ENCODE measurements around the gene ZNF410. TPM values are rescaled to one million over a fixed set of nuclear protein-coding genes. Genes with fewer than 3 reads are reported as not detected.

The ZNF410 gene
- total and polyA plus RNA-seq, 2 of the 13 experiments (the other 11 are each of a cell fraction or from before 2014, with no cell fraction given) = 19.2 to 44.3 TPM

GRCh38 chr14:73949752-73950734 lies 63.4 kb downstream of the ZNF410 start, which contains the start of the genes COQ6 and FAM161B (continued):
- TF ChIP-seq, protein P1, sequence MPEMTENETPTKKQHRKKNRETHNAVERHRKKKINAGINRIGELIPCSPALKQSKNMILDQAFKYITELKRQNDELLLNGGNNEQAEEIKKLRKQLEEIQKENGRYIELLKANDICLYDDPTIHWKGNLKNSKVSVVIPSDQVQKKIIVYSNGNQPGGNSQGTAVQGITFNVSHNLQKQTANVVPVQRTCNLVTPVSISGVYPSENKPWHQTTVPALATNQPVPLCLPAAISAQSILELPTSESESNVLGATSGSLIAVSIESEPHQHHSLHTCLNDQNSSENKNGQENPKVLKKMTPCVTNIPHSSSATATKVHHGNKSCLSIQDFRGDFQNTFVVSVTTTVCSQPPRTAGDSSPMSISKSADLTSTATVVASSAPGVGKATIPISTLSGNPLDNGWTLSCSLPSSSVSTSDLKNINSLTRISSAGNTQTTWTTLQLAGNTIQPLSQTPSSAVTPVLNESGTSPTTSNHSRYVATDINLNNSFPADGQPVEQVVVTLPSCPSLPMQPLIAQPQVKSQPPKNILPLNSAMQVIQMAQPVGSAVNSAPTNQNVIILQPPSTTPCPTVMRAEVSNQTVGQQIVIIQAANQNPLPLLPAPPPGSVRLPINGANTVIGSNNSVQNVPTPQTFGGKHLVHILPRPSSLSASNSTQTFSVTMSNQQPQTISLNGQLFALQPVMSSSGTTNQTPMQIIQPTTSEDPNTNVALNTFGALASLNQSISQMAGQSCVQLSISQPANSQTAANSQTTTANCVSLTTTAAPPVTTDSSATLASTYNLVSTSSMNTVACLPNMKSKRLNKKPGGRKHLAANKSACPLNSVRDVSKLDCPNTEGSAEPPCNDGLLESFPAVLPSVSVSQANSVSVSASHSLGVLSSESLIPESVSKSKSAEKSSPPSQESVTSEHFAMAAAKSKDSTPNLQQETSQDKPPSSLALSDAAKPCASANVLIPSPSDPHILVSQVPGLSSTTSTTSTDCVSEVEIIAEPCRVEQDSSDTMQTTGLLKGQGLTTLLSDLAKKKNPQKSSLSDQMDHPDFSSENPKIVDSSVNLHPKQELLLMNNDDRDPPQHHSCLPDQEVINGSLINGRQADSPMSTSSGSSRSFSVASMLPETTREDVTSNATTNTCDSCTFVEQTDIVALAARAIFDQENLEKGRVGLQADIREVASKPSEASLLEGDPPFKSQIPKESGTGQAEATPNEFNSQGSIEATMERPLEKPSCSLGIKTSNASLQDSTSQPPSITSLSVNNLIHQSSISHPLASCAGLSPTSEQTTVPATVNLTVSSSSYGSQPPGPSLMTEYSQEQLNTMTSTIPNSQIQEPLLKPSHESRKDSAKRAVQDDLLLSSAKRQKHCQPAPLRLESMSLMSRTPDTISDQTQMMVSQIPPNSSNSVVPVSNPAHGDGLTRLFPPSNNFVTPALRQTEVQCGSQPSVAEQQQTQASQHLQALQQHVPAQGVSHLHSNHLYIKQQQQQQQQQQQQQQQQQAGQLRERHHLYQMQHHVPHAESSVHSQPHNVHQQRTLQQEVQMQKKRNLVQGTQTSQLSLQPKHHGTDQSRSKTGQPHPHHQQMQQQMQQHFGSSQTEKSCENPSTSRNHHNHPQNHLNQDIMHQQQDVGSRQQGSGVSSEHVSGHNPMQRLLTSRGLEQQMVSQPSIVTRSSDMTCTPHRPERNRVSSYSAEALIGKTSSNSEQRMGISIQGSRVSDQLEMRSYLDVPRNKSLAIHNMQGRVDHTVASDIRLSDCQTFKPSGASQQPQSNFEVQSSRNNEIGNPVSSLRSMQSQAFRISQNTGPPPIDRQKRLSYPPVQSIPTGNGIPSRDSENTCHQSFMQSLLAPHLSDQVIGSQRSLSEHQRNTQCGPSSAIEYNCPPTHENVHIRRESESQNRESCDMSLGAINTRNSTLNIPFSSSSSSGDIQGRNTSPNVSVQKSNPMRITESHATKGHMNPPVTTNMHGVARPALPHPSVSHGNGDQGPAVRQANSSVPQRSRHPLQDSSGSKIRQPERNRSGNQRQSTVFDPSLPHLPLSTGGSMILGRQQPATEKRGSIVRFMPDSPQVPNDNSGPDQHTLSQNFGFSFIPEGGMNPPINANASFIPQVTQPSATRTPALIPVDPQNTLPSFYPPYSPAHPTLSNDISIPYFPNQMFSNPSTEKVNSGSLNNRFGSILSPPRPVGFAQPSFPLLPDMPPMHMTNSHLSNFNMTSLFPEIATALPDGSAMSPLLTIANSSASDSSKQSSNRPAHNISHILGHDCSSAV (CRISPR knock-in tag; IDR thresholded peaks at IDR 0.05; ENCODE audit: borderline replicate concordance) = no peak
- peak; percentile 90 for TF ChIP-seq SP2 (CRISPR knock-in tag; IDR thresholded peaks at IDR 0.05)
- no peak for TF ChIP-seq ZNF326 (CRISPR knock-in tag; IDR thresholded peaks at IDR 0.05; ENCODE audit: borderline replicate concordance)
- TF ChIP-seq, protein P2, sequence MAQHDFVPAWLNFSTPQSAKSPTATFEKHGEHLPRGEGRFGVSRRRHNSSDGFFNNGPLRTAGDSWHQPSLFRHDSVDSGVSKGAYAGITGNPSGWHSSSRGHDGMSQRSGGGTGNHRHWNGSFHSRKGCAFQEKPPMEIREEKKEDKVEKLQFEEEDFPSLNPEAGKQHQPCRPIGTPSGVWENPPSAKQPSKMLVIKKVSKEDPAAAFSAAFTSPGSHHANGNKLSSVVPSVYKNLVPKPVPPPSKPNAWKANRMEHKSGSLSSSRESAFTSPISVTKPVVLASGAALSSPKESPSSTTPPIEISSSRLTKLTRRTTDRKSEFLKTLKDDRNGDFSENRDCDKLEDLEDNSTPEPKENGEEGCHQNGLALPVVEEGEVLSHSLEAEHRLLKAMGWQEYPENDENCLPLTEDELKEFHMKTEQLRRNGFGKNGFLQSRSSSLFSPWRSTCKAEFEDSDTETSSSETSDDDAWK (CRISPR knock-in tag; IDR thresholded peaks at IDR 0.05) = no peak
- TF ChIP-seq FIP1L1 (IDR thresholded peaks at IDR 0.05; ENCODE audit: borderline replicate concordance, insufficient read depth, low read depth, low read length) = 0 out of 2 replicates have a peak, but pooled peaks have one; percentile 41
- TF ChIP-seq MXD1 (CRISPR knock-in tag; IDR thresholded peaks at IDR 0.05) = peak; percentile 89
- TF ChIP-seq ERF (CRISPR knock-in tag; IDR thresholded peaks at IDR 0.05) = peak; percentile 72
- TF ChIP-seq GRHL1 (CRISPR knock-in tag; conservative IDR thresholded peaks at IDR 0.05) = no peak
- no peak for TF ChIP-seq HOXA5 (CRISPR knock-in tag; IDR thresholded peaks at IDR 0.05)
- 0 out of 3 replicates have a peak, but pooled peaks have one; percentile 67 for TF ChIP-seq MXI1 (IDR thresholded peaks at IDR 0.05; ENCODE audit: borderline replicate concordance, low read depth, low read length)
- TF ChIP-seq ZFP62 (CRISPR knock-in tag; IDR thresholded peaks at IDR 0.05) = no peak
- no peak; the same call in 1 of the 2 replicates for TF ChIP-seq MLXIP (CRISPR knock-in tag; IDR thresholded peaks at IDR 0.05; ENCODE audit: borderline replicate concordance)

All from HepG2 (cell line).